Measurements from ENCODE around the gene TTBK2. TPM values are rescaled to one million over a fixed set of nuclear protein-coding genes. Genes with fewer than 3 reads are reported as not detected.
A peak's percentile ranks its signal among the peaks of the same experiment; 100 is the strongest.

Gene TTBK2
- total RNA-seq, 1 experiment from 2014 or later = 10.6 TPM

GRCh38 chr15:42691308-42691707 lies 229.3 kb downstream of the TTBK2 start:
- H3K79me2 ChIP-seq (ENCODE audit: insufficient read depth, low read length) = no peaks in the 10 kb centered on the region
- Mint-ChIP-seq H3K4me3 (no peak overlapping the region), H3K36me3 (ENCODE audit: insufficient read depth in 1 of 3, low read depth in 3 of 3) (peaks cover 0 to 16% (median 4%) of the 10 kb centered on the region in 3 experiments; a peak in 4 of 7 replicates)

More at GRCh38 chr15:42691308-42691707, 229.3 kb downstream of the TTBK2 start:
- no peak overlapping the region for H2BK15ac ChIP-seq (ENCODE audit: low read depth, low read length)
- no peak overlapping the region for H3K4me2 ChIP-seq (ENCODE audit: insufficient read depth, insufficient read length, low read length)
- no peak for DNase-seq
- H3T11ph ChIP-seq (ENCODE audit: low read length) = no peak overlapping the region
- no peaks in the 10 kb centered on the region for H3K9me3 ChIP-seq (ENCODE audit: control insufficient read depth, low read depth, low read length)
- no peak overlapping the region for H3K56ac ChIP-seq (ENCODE audit: insufficient read length, low read depth, low read length)
- H3K27ac ChIP-seq (ENCODE audit: insufficient read length, low read depth, low read length) = no peak overlapping the region
- no peaks in the 10 kb centered on the region for H3K27me3 ChIP-seq (ENCODE audit: insufficient read depth, low read length)
- H2BK12ac ChIP-seq (ENCODE audit: insufficient read length, low read depth, low read length) = no peak overlapping the region
- no peak overlapping the region for H2BK120ac ChIP-seq (ENCODE audit: low read depth, low read length, poor library complexity, severe bottlenecking)
- H2AK5ac ChIP-seq (ENCODE audit: insufficient read length, low read length) = no peak overlapping the region
- H3K4me1 Mint-ChIP-seq = peaks cover 0 to 3% of the 10 kb centered on the region in 2 experiments; a peak in 1 of 4 replicates
- H3K9ac ChIP-seq (ENCODE audit: extremely low read depth, insufficient read length, low read length) = no peak overlapping the region
- no peaks in the 10 kb centered on the region for H3K4me1 ChIP-seq (ENCODE audit: insufficient read depth, low read length)
- peak overlapping the region in 2 of 3 experiments; percentile 87 to 93; a peak in 3 of 7 replicates for H3K27ac Mint-ChIP-seq
- H4K8ac ChIP-seq (replicated peaks; ENCODE audit: insufficient read length, low read depth, low read length) = no peak overlapping the region
- no peak overlapping the region for H4K91ac ChIP-seq (ENCODE audit: insufficient read length, low read depth, low read length)
- no peak overlapping the region for H2AFZ ChIP-seq (ENCODE audit: low read length)
- no peak overlapping the region for H3K4ac ChIP-seq (ENCODE audit: low read depth, low read length)
- H3K79me1 ChIP-seq (ENCODE audit: insufficient read depth, low read depth, low read length, poor library complexity, severe bottlenecking) = no peaks in the 10 kb centered on the region
- H3K27me3 Mint-ChIP-seq (ENCODE audit: low read depth) = no peaks in the 10 kb centered on the region
- H4K5ac ChIP-seq (ENCODE audit: insufficient read length, low read depth, low read length) = no peak overlapping the region
- H3K23me2 ChIP-seq (ENCODE audit: insufficient read length, low read depth, low read length, poor library complexity, severe bottlenecking) = no peaks in the 10 kb centered on the region
- no peak overlapping the region for H3K18ac ChIP-seq (ENCODE audit: insufficient read length, low read depth, low read length)
- H3K14ac ChIP-seq (ENCODE audit: insufficient read depth, low read length) = no peak overlapping the region
- H2BK5ac ChIP-seq (ENCODE audit: insufficient read length, low read length) = no peak overlapping the region
- H3K23ac ChIP-seq (ENCODE audit: insufficient read length, low read depth, low read length) = no peak overlapping the region
- WGBS (ENCODE audit: extremely low coverage, insufficient read length, low lambda C conversion rate) = no CpG with 5 or more reads among the region's 4 CpGs
- H2BK20ac ChIP-seq (ENCODE audit: low read depth, low read length, poor library complexity, severe bottlenecking) = no peak overlapping the region
- no peak for TF ChIP-seq CTCF (conservative IDR thresholded peaks at IDR 0.05)
- H4K20me1 ChIP-seq (ENCODE audit: control insufficient read depth, insufficient read depth, insufficient read length) = no peaks in the 10 kb centered on the region
- no peaks in the 10 kb centered on the region for H3K9me3 Mint-ChIP-seq

Other genes with a start within 250 kb of the TTBK2 start
- 20.0 and 20.4 TPM in 2 replicates for gene CDAN1, start 183.7 kb downstream of the TTBK2 start, total RNA-seq (2021)
- 22.2 and 23.0 TPM in 2 replicates for gene UBR1, start 185.3 kb upstream of the TTBK2 start, total RNA-seq (2021)
- gene TMEM62, start 212.8 kb upstream of the TTBK2 start, total RNA-seq (2021) = 6.2 and 7.2 TPM in 2 replicates

Measured in H9 (cell line).